ENCODE data around the gene LAX1. TPM values are rescaled to one million over a fixed set of nuclear protein-coding genes. Genes with fewer than 3 reads are reported as not detected.
"Not testable (repeated sequence)": the region's sequence is repeated elsewhere in the genome, so short reads cannot be mapped to it uniquely, and the experiment has no call there.

Gene LAX1
- total RNA-seq, 1 donor from 2014 or later: not detected

GRCh38 chr1:203781962-203782361, 17.0 kb downstream of the LAX1 start:
- no peak overlapping the region for H3K27ac Mint-ChIP-seq
- H3K27me3 Mint-ChIP-seq: no peaks in the 10 kb centered on the region
- peaks cover 7% of the 10 kb centered on the region for H3K9me3 Mint-ChIP-seq (ENCODE audit: low read depth)
- no peak overlapping the region for H3K4me3 Mint-ChIP-seq (ENCODE audit: low read depth)
- no peaks in the 10 kb centered on the region for H3K36me3 Mint-ChIP-seq (ENCODE audit: insufficient read depth)
- DNase-seq (ENCODE audit: low spot score, unreplicated experiment): no peak
- no peak for TF ChIP-seq CTCF (IDR thresholded peaks at IDR 0.05; ENCODE audit: unreplicated experiment)
- H3K4me1 Mint-ChIP-seq (ENCODE audit: low read depth): no peaks in the 10 kb centered on the region

- Mint-ChIP-seq H3K4me3 (ENCODE audit: low read depth) (no peak overlapping the region), H3K27me3 (no peaks in the 10 kb centered on the region), H3K4me1 (ENCODE audit: low read depth) (peaks cover 12% of the 10 kb centered on the region), H3K9me3 (ENCODE audit: low read depth) (peaks cover 7% of the 10 kb centered on the region), H3K27ac (no peak overlapping the region), H3K36me3 (ENCODE audit: insufficient read depth) (no peaks in the 10 kb centered on the region)
- DNase-seq (ENCODE audit: low spot score, unreplicated experiment): no peak
- TF ChIP-seq CTCF (IDR thresholded peaks at IDR 0.05; ENCODE audit: unreplicated experiment): no peak
Measured at GRCh38 chr1:203789966-203790365, 25.0 kb downstream of the LAX1 start.

- H3K9me3 Mint-ChIP-seq (ENCODE audit: low read depth): peaks cover 3% of the 10 kb centered on the region
- no peaks in the 10 kb centered on the region for H3K27me3 Mint-ChIP-seq
- H3K4me1 Mint-ChIP-seq (ENCODE audit: low read depth): peaks cover 18% of the 10 kb centered on the region
- peaks cover 3% of the 10 kb centered on the region for H3K36me3 Mint-ChIP-seq (ENCODE audit: insufficient read depth)
- H3K4me3 Mint-ChIP-seq (ENCODE audit: low read depth): no peak overlapping the region
- no peak overlapping the region for H3K27ac Mint-ChIP-seq
- TF ChIP-seq CTCF (IDR thresholded peaks at IDR 0.05; ENCODE audit: unreplicated experiment): no peak
- DNase-seq (ENCODE audit: low spot score, unreplicated experiment): no peak
Measured at GRCh38 chr1:203791498-203791897, 26.5 kb downstream of the LAX1 start.

- Mint-ChIP-seq H3K36me3 (ENCODE audit: insufficient read depth) (peaks cover 10% of the 10 kb centered on the region), H3K4me1 (ENCODE audit: low read depth) (peaks cover 26% of the 10 kb centered on the region), H3K27ac (no peak overlapping the region), H3K9me3 (ENCODE audit: low read depth) (peaks cover 6% of the 10 kb centered on the region), H3K4me3 (ENCODE audit: low read depth) (no peak overlapping the region), H3K27me3 (no peaks in the 10 kb centered on the region)
- TF ChIP-seq CTCF (IDR thresholded peaks at IDR 0.05; ENCODE audit: unreplicated experiment): no peak
- no peak for DNase-seq (ENCODE audit: low spot score, unreplicated experiment)
Measured at GRCh38 chr1:203792486-203792885, 27.5 kb downstream of the LAX1 start.

GRCh38 chr1:203793561-203793960, 28.6 kb downstream of the LAX1 start:
- Mint-ChIP-seq H3K4me1 (ENCODE audit: low read depth) (peaks cover 26% of the 10 kb centered on the region), H3K36me3 (ENCODE audit: insufficient read depth) (peaks cover 19% of the 10 kb centered on the region)
- H3K4me3 Mint-ChIP-seq (ENCODE audit: low read depth); H3K9me3 Mint-ChIP-seq (ENCODE audit: low read depth); DNase-seq (ENCODE audit: low spot score, unreplicated experiment); H3K27me3 Mint-ChIP-seq; H3K27ac Mint-ChIP-seq: not testable (repeated sequence)

GRCh38 chr1:203794764-203795440, 29.9 kb downstream of the LAX1 start:
- Mint-ChIP-seq H3K4me1 (ENCODE audit: low read depth) (peaks cover 22% of the 10 kb centered on the region), H3K9me3 (ENCODE audit: low read depth) (peaks cover 8% of the 10 kb centered on the region), H3K4me3 (ENCODE audit: low read depth) (peak overlapping the region; percentile 99), H3K36me3 (ENCODE audit: insufficient read depth) (peaks cover 28% of the 10 kb centered on the region), H3K27me3 (no peaks in the 10 kb centered on the region), H3K27ac (peak overlapping the region; percentile 99)
- no peak for DNase-seq (ENCODE audit: low spot score, unreplicated experiment)
- no peak for TF ChIP-seq CTCF (IDR thresholded peaks at IDR 0.05; ENCODE audit: unreplicated experiment)
